ENCODE results near the gene BCKDK. TPM values are rescaled to one million over a fixed set of nuclear protein-coding genes. Genes with fewer than 3 reads are reported as not detected.

Gene BCKDK
- total RNA-seq, 4 donors from 2014 or later: 37.9 to 53.4 (median 45.6) TPM

DNA sequence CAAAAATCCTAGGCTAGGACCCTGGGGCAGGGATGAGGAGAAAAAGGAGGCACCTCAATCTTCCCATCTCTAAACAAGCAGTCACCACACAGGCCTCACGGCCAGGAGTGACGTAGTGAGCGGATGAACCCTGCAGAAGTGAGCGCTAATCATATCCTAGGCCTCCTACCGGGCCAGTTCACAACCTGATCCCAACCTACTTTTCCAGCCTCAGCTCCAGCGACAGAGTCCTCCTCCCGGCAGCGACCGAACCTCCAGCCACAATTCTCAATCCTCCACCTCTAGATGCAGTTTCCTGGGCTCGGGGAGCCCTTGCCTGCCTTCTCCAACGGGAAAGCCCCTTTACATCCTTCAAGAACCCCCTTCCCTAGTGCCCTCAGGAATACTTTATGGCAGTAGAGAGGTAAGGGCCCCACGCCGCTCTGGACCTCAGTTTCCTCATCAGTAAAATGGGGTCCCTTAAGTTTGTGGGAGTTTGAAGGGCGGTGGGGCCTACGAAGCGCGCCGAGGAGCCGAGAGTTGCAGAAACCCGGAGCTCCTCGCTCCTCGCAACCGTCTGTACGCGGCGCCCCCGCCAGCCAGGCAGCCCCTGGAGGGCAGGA, 35.5 kb upstream of the BCKDK start:
- H3K4me3 ChIP-seq: peak overlapping the region; percentile 88 to 100 (median 97)
- TF ChIP-seq EP300 (IDR thresholded peaks at IDR 0.05) (no peak), POLR2A (IDR thresholded peaks at IDR 0.05) (no peak)
- TF ChIP-seq, protein P1, sequence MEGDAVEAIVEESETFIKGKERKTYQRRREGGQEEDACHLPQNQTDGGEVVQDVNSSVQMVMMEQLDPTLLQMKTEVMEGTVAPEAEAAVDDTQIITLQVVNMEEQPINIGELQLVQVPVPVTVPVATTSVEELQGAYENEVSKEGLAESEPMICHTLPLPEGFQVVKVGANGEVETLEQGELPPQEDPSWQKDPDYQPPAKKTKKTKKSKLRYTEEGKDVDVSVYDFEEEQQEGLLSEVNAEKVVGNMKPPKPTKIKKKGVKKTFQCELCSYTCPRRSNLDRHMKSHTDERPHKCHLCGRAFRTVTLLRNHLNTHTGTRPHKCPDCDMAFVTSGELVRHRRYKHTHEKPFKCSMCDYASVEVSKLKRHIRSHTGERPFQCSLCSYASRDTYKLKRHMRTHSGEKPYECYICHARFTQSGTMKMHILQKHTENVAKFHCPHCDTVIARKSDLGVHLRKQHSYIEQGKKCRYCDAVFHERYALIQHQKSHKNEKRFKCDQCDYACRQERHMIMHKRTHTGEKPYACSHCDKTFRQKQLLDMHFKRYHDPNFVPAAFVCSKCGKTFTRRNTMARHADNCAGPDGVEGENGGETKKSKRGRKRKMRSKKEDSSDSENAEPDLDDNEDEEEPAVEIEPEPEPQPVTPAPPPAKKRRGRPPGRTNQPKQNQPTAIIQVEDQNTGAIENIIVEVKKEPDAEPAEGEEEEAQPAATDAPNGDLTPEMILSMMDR (IDR thresholded peaks at IDR 0.05): no peak
- H3K9me3 ChIP-seq: no peaks in the 10 kb centered on the region
- no peak for DNase-seq (ENCODE audit: low spot score in 2 of 2)
- H3K4me1 ChIP-seq: peaks cover 0 to 38% (median 19%) of the 10 kb centered on the region in 4 donors
- H3K27ac ChIP-seq: peak overlapping the region; percentile 89 to 97 (median 96)
- peaks cover 0 to 18% (median 5%) of the 10 kb centered on the region in 3 donors for H3K36me3 ChIP-seq
- H3K27me3 ChIP-seq: no peaks in the 10 kb centered on the region
- WGBS, 2 donors: 2 to 3% methylated on average over 27 of the region's 27 CpGs

DNA sequence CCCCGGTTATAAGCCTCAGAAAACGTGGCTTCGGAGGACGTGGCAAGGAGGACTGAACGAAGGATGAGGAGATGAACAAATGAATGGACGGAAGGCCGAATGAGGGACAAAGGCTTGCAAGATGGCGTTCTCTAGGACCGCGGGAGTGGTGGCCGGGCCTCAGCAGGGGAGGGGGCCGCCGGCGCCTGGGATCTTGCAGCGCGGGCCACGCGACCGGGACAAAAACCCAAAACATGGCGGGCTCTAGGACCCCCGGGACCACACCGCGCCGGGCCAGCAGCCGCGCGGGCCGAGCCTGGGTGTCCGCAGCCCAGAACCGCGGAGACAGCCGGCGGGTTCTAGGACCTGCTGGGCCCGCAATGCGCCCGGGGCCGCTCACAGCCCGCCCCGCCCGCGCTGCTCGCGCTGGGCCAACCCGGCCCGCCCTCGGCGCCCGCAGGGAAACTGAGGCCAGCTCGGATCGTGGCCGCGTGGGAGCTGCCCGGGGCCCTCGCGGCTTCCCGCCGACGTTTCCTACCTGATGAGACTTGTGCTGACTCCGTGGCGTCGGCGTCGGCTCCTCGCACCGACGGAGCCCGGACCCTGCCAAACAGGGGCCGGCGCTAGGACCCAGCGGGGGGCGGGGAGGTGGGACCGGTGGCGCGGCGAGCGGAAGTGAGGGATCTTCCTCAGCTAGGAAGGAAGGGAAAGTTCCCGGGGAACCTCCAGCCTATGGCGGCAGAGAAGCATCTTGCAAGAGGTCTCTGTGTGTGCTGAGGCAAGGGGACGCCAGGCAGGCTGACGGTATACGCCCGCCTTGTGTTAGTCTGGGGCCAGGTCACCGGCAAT, 34.8 kb upstream of the BCKDK start:
- Histone ChIP-seq H3K9me3 (no peaks in the 10 kb centered on the region), H3K4me3 (peak overlapping the region; percentile 88 to 100 (median 97)), H3K27me3 (no peaks in the 10 kb centered on the region), H3K36me3 (peaks cover 0 to 25% (median 12%) of the 10 kb centered on the region in 3 donors), H3K4me1 (peaks cover 0 to 38% (median 19%) of the 10 kb centered on the region in 4 donors), H3K27ac (peak overlapping the region; percentile 89 to 97 (median 96))
- DNase-seq (ENCODE audit: low spot score in 2 of 2): peak; percentile 75 to 88
- WGBS, 2 donors: 1% methylated on average over 44 to 64 of the region's 83 CpGs
- TF ChIP-seq, protein P1 (IDR thresholded peaks at IDR 0.05): peak in 2 of 5 experiments; percentile 16 to 60
- TF ChIP-seq POLR2A (IDR thresholded peaks at IDR 0.05) (no peak), EP300 (IDR thresholded peaks at IDR 0.05) (no peak)

DNA sequence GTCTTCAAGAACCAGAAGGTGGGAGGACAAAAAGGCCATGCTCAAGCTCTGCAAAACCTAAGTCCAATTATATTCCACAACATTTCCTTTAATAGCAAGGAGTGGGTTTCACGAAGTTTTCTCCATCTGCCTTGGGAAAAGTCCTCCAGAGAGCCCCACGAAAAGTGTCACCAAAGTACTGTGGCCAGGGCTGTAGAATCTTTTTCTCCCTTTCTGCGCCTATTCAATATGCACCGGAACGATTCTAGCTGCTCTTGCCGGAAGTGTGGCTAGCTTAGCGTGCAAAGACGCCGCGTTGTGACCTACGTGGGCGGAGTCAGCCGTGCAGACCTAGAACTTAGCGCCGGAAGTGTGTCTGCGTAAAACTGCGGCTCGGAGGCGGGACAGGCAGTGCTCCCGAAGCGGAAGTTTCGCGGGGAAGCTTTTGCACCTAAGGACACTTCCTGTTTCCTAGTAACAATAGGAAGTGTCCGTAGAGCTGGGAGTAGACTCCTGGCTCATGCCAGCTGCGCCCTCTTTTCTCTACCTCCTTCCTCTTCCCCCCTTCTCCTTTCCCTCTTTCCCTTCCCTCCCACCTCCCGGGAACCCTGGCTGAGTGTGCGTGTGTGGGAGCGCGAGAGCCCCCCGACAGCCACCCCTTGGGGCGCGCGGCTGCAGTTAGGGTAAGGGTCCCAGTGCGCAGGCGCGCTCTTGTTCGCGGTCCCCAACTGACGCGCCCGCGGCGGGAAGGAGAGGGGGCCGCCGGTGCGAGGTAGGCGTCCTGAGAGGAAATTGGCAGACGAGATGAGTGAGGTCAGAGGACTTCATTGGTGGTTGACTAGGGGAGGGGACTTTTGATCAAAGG, 34.0 kb upstream of the BCKDK start, which contains the start of the genes ZNF646 and ZNF668:
Gene ZNF646 (plus strand): TSS at position 453 of the 844 bp plus-strand sequence. CDS start 1,903 bp downstream, outside the sequence.
Gene ZNF668 (minus strand): TSS at position 271 of the 844 bp plus-strand sequence. CDS start 9,781 bp downstream, outside the sequence.
- Histone ChIP-seq H3K27me3 (no peaks in the 10 kb centered on the region), H3K4me3 (peak within 1 kb of the TSS; percentile 88 to 100 (median 97)), H3K4me1 (peaks cover 0 to 38% (median 19%) of the 10 kb centered on the region in 4 donors), H3K36me3 (peaks cover 0 to 33% (median 15%) of the 10 kb centered on the region in 3 donors), H3K9me3 (no peaks in the 10 kb centered on the region), H3K27ac (peak within 1 kb of the TSS; percentile 89 to 97 (median 96))
- DNase-seq (ENCODE audit: low spot score in 2 of 2): peak; percentile 96
- TF ChIP-seq, protein P1 (IDR thresholded peaks at IDR 0.05): peak in 1 of 5 experiments; percentile 26
- TF ChIP-seq EP300 (IDR thresholded peaks at IDR 0.05) (peak; percentile 86 to 90), POLR2A (IDR thresholded peaks at IDR 0.05) (peak; percentile 60 to 63)
- WGBS, 2 donors: 1% methylated on average over 45 to 48 of the region's 48 CpGs

DNA sequence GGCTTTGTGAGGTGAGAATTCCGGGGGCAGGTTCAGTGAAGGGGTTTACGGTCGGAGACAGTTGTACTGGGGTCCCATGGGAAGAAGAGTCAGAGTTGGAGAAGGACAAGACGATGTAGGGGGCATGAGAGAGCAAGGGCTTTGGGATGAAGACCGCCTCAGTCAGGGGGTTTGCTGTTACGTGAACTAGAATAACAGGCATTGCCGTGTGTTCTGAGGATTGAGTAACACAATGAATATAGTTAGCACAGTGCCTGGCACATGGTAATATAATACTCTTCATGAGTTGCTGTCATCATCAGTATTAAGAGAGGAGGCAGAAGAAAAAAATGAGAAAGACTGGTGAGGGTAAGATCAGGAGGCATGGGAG, 33.4 kb upstream of the BCKDK start:
- H3K27ac ChIP-seq: peak overlapping the region; percentile 89 to 97 (median 96)
- H3K4me3 ChIP-seq: peak overlapping the region; percentile 88 to 100 (median 97)
- no peak for TF ChIP-seq POLR2A (IDR thresholded peaks at IDR 0.05)
- no peak for TF ChIP-seq EP300 (IDR thresholded peaks at IDR 0.05)
- TF ChIP-seq, protein P1 (IDR thresholded peaks at IDR 0.05): no peak
- DNase-seq (ENCODE audit: low spot score in 2 of 2): no peak
- H3K4me1 ChIP-seq: peaks cover 0 to 38% (median 19%) of the 10 kb centered on the region in 4 donors
- no peaks in the 10 kb centered on the region for H3K9me3 ChIP-seq
- no peaks in the 10 kb centered on the region for H3K27me3 ChIP-seq
- peaks cover 0 to 39% (median 15%) of the 10 kb centered on the region in 3 donors for H3K36me3 ChIP-seq
- 1 to 2% methylated on average over 7 of the region's 7 CpGs for WGBS, 2 donors

Measured in tibial nerve (tissue), 4 donors.